HepG2 (cell line): ENCODE results near the gene HEPHL1. TPM values are rescaled to one million over a fixed set of nuclear protein-coding genes. Genes with fewer than 3 reads are reported as not detected.

Experiments used
- ATF7-NPFF ChIP-seq: sonication (generic); formaldehyde crosslinking; IDR thresholded peaks from 2 replicates; pipeline ENCODE4 v1.8.1; 2023; ENCODE audit warnings: mild to moderate bottlenecking, low read depth, missing genetic modification reagents, moderate library complexity
- ZNF496 ChIP-seq: sonication (generic); formaldehyde crosslinking; IDR thresholded peaks from 2 replicates; pipeline ENCODE4 v1.8.1; 2023; ENCODE audit warnings: mild to moderate bottlenecking, moderate library complexity, missing genetic modification reagents; ENCODE audit not compliant: insufficient replicate concordance
- ZNF761 ChIP-seq: sonication (generic); formaldehyde crosslinking; conservative IDR thresholded peaks from 2 replicates; pipeline ENCODE4 v1.4.0; 2020; ENCODE audit warnings: mild to moderate bottlenecking, missing genetic modification reagents
- ZNF850 ChIP-seq: sonication (generic); formaldehyde crosslinking; conservative IDR thresholded peaks from 2 replicates; pipeline ENCODE4 v1.9.0; 2021; ENCODE audit warnings: mild to moderate bottlenecking, missing genetic modification reagents
- ZNF883 ChIP-seq: sonication (generic); formaldehyde crosslinking; IDR thresholded peaks from 2 replicates; pipeline ENCODE4 v1.5.1; 2020; ENCODE audit warnings: mild to moderate bottlenecking, missing genetic modification reagents; ENCODE audit errors: not compliant biosample characterization
- polyA plus RNA-seq, 8 experiments: library from polyadenylated mRNA; depleted of rRNA in 3 of 8; stranded (reverse) in 7 of 8; unstranded in 1 of 8; fragments of >200 nt; fragmentation: Illumina TruSeq in 4 of 8; extraction: Trizol in 4 of 8; gene quantifications; 2 replicates each; pipeline versions ENCODE4 v1.2.1 to v1.2.3, GENCODE V29; 2011 to 2016; ENCODE audit warnings: low read depth in 4 of 8, missing spikeins in 1 of 8, mixed read lengths in 1 of 8; ENCODE audit not compliant: insufficient read depth in 1 of 8
- total RNA-seq, 5 experiments: library from RNA; depleted of rRNA; stranded (reverse); fragments of >200 nt; fragmentation: Illumina TruSeq; extraction: Trizol; gene quantifications; 2 replicates each; pipeline ENCODE4 v1.2.3, GENCODE V29; 2016; ENCODE audit warnings: low read depth in 1 of 5
- TF ChIP-seq, protein P1 (sequence below): IDR thresholded peaks from 2 replicates; pipeline ENCODE4 v1.6.1; 2016; ENCODE audit warnings: mild to moderate bottlenecking
- TF ChIP-seq, protein P2 (sequence below): sonication (generic); formaldehyde crosslinking; IDR thresholded peaks from 2 replicates; pipeline ENCODE4 v1.9.0; 2021; ENCODE audit warnings: missing genetic modification reagents, mild to moderate bottlenecking, borderline replicate concordance
- TF ChIP-seq, protein P3 (sequence below): IDR thresholded peaks from 2 replicates; pipeline ENCODE4 v1.6.1; 2016; ENCODE audit warnings: low read depth, control low read depth
- TF ChIP-seq, protein P4 (sequence below): sonication (generic); formaldehyde crosslinking; IDR thresholded peaks from 2 replicates; pipeline ENCODE4 v1.5.0; 2020; ENCODE audit warnings: missing genetic modification reagents
- TF ChIP-seq, protein P5 (sequence below): sonication (generic); formaldehyde crosslinking; IDR thresholded peaks from 2 replicates; pipeline ENCODE4 v1.4.0; 2020; ENCODE audit warnings: mild to moderate bottlenecking, missing genetic modification reagents
- TF ChIP-seq, protein P6 (sequence below): sonication (generic); formaldehyde crosslinking; IDR thresholded peaks from one replicate; pipeline ENCODE4 v1.5.1; 2020; ENCODE audit warnings: mild to moderate bottlenecking, missing genetic modification reagents; ENCODE audit errors: not compliant biosample characterization
- TF ChIP-seq, protein P7 (sequence below): sonication (generic); formaldehyde crosslinking; IDR thresholded peaks from 2 replicates; pipeline ENCODE4 v1.4.0; 2020; ENCODE audit warnings: missing genetic modification reagents

Gene HEPHL1
- total and polyA plus RNA-seq, 2 of the 13 experiments (the other 11 are each of a cell fraction or from before 2014, with no cell fraction given): 0.04 to 0.05 TPM

DNA sequence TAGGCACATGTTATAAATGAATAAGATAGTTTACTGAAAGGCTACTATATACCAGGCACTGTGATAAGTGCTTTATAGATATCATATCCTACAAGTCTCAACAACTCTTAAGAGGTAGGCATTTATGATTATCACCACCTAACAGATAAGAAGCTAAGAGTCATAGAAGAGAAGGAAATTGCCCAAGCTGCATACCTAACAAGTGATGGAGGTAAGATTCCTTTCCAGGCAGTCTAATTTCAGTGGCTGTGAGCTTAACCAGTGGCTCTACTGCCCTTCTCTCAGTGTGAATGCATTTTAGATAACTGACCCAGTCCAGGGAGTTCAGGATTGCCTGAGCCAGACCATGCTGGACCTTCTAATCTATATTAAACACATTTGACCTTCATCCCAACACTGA lies 39.2 kb downstream of the HEPHL1 start (continued):
- TF ChIP-seq, protein P1, sequence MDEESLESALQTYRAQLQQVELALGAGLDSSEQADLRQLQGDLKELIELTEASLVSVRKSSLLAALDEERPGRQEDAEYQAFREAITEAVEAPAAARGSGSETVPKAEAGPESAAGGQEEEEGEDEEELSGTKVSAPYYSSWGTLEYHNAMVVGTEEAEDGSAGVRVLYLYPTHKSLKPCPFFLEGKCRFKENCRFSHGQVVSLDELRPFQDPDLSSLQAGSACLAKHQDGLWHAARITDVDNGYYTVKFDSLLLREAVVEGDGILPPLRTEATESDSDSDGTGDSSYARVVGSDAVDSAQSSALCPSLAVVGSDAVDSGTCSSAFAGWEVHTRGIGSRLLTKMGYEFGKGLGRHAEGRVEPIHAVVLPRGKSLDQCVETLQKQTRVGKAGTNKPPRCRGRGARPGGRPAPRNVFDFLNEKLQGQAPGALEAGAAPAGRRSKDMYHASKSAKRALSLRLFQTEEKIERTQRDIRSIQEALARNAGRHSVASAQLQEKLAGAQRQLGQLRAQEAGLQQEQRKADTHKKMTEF (CRISPR knock-in tag): no peak
- TF ChIP-seq ZNF761: no peak
- TF ChIP-seq ZNF883: no peak
- no peak for TF ChIP-seq ZNF496 (CRISPR knock-in tag)
- TF ChIP-seq, protein P2, sequence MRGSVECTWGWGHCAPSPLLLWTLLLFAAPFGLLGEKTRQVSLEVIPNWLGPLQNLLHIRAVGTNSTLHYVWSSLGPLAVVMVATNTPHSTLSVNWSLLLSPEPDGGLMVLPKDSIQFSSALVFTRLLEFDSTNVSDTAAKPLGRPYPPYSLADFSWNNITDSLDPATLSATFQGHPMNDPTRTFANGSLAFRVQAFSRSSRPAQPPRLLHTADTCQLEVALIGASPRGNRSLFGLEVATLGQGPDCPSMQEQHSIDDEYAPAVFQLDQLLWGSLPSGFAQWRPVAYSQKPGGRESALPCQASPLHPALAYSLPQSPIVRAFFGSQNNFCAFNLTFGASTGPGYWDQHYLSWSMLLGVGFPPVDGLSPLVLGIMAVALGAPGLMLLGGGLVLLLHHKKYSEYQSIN: no peak
- TF ChIP-seq ZNF850 (CRISPR knock-in tag): no peak
- TF ChIP-seq, protein P3, sequence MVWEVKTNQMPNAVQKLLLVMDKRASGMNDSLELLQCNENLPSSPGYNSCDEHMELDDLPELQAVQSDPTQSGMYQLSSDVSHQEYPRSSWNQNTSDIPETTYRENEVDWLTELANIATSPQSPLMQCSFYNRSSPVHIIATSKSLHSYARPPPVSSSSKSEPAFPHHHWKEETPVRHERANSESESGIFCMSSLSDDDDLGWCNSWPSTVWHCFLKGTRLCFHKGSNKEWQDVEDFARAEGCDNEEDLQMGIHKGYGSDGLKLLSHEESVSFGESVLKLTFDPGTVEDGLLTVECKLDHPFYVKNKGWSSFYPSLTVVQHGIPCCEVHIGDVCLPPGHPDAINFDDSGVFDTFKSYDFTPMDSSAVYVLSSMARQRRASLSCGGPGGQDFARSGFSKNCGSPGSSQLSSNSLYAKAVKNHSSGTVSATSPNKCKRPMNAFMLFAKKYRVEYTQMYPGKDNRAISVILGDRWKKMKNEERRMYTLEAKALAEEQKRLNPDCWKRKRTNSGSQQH (CRISPR knock-in tag): no peak
- TF ChIP-seq, protein P4, sequence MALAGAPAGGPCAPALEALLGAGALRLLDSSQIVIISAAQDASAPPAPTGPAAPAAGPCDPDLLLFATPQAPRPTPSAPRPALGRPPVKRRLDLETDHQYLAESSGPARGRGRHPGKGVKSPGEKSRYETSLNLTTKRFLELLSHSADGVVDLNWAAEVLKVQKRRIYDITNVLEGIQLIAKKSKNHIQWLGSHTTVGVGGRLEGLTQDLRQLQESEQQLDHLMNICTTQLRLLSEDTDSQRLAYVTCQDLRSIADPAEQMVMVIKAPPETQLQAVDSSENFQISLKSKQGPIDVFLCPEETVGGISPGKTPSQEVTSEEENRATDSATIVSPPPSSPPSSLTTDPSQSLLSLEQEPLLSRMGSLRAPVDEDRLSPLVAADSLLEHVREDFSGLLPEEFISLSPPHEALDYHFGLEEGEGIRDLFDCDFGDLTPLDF: no peak
- TF ChIP-seq ATF7-NPFF (CRISPR knock-in tag): no peak
- TF ChIP-seq, protein P5, sequence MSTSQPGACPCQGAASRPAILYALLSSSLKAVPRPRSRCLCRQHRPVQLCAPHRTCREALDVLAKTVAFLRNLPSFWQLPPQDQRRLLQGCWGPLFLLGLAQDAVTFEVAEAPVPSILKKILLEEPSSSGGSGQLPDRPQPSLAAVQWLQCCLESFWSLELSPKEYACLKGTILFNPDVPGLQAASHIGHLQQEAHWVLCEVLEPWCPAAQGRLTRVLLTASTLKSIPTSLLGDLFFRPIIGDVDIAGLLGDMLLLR: no peak
- TF ChIP-seq, protein P6, sequence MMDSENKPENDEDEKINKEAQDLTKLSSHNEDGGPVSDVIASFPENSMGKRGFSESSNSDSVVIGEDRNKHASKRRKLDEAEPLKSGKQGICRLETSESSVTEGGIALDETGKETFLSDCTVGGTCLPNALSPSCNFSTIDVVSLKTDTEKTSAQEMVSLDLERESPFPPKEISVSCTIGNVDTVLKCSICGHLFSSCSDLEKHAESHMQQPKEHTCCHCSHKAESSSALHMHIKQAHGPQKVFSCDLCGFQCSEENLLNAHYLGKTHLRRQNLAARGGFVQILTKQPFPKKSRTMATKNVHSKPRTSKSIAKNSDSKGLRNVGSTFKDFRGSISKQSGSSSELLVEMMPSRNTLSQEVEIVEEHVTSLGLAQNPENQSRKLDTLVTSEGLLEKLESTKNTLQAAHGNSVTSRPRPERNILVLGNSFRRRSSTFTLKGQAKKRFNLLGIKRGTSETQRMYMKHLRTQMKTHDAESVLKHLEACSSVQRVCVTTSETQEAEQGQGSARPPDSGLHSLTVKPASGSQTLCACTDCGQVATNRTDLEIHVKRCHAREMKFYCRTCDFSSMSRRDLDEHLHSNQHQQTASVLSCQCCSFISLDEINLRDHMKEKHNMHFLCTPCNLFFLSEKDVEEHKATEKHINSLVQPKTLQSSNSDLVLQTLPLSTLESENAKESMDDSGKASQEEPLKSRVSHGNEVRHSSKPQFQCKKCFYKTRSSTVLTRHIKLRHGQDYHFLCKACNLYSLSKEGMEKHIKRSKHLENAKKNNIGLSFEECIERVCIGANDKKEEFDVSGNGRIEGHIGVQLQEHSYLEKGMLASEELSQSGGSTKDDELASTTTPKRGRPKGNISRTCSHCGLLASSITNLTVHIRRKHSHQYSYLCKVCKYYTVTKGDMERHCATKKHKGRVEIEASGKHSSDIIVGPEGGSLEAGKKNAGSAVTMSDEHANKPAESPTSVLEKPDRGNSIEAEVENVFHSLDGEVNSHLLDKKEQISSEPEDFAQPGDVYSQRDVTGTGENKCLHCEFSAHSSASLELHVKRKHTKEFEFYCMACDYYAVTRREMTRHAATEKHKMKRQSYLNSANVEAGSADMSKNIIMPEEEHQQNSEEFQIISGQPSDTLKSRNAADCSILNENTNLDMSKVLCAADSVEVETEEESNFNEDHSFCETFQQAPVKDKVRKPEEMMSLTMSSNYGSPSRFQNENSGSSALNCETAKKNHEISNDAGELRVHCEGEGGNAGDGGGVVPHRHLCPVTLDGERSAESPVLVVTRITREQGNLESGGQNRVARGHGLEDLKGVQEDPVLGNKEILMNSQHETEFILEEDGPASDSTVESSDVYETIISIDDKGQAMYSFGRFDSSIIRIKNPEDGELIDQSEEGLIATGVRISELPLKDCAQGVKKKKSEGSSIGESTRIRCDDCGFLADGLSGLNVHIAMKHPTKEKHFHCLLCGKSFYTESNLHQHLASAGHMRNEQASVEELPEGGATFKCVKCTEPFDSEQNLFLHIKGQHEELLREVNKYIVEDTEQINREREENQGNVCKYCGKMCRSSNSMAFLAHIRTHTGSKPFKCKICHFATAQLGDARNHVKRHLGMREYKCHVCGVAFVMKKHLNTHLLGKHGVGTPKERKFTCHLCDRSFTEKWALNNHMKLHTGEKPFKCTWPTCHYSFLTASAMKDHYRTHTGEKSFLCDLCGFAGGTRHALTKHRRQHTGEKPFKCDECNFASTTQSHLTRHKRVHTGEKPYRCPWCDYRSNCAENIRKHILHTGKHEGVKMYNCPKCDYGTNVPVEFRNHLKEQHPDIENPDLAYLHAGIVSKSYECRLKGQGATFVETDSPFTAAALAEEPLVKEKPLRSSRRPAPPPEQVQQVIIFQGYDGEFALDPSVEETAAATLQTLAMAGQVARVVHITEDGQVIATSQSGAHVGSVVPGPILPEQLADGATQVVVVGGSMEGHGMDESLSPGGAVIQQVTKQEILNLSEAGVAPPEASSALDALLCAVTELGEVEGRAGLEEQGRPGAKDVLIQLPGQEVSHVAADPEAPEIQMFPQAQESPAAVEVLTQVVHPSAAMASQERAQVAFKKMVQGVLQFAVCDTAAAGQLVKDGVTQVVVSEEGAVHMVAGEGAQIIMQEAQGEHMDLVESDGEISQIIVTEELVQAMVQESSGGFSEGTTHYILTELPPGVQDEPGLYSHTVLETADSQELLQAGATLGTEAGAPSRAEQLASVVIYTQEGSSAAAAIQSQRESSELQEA: no peak
- TF ChIP-seq, protein P7, sequence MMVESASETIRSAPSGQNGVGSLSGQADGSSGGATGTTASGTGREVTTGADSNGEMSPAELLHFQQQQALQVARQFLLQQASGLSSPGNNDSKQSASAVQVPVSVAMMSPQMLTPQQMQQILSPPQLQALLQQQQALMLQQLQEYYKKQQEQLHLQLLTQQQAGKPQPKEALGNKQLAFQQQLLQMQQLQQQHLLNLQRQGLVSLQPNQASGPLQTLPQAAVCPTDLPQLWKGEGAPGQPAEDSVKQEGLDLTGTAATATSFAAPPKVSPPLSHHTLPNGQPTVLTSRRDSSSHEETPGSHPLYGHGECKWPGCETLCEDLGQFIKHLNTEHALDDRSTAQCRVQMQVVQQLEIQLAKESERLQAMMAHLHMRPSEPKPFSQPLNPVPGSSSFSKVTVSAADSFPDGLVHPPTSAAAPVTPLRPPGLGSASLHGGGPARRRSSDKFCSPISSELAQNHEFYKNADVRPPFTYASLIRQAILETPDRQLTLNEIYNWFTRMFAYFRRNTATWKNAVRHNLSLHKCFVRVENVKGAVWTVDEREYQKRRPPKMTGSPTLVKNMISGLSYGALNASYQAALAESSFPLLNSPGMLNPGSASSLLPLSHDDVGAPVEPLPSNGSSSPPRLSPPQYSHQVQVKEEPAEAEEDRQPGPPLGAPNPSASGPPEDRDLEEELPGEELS: no peak
